Upper lobe of left lung (tissue), 6 donors: ENCODE measurements around the gene CPN1. TPM values are rescaled to one million over a fixed set of nuclear protein-coding genes. Genes with fewer than 3 reads are reported as not detected.

Experiments
- ATAC-seq, 2 donors: fragments of 200-7000 bp; cut with Tn5 transposase; one replicate each; pipeline ENCODE4 v1.9.1; 2022; ENCODE audit warnings: mild to moderate bottlenecking in 2 of 2, moderate library complexity in 2 of 2; ENCODE audit not compliant: low FRiP score in 2 of 2
- DNase-seq, 2 donors: peaks; one replicate each; pipeline ENCODE4 v3.0.0-alpha.2; 2019 to 2020
- H3K27ac ChIP-seq, 4 donors: fragments of 200-600 bp; sonication (generic); one replicate each; pipeline ENCODE4 v1.5.1; 2016 to 2019
- H3K27me3 ChIP-seq, 4 donors: fragments of 200-600 bp; sonication (generic); one replicate each; pipeline ENCODE4 v1.5.1; 2017 to 2019
- H3K36me3 ChIP-seq, 4 donors: fragments of 200-600 bp; sonication (generic); one replicate each; pipeline ENCODE4 v1.5.1; 2016 to 2019
- H3K4me1 ChIP-seq, 4 donors: fragments of 200-600 bp; sonication (generic); one replicate each; pipeline ENCODE4 v1.5.1; 2018 to 2019
- H3K4me3 ChIP-seq, 4 donors: fragments of 200-600 bp; sonication (generic); one replicate each; pipeline ENCODE4 v1.5.1; 2017 to 2019; ENCODE audit warnings: mild to moderate bottlenecking in 2 of 4, moderate library complexity in 1 of 4
- H3K9me3 ChIP-seq, 4 donors: fragments of 200-600 bp; sonication (generic); one replicate each; pipeline ENCODE4 v1.5.1; 2018 to 2019
- CTCF ChIP-seq, 6 experiments: fragments of 450-650 bp in 4 of 6; fragments of 200-600 bp in 2 of 6; sonication (generic) in 2 of 6; IDR thresholded peaks; one replicate each; pipeline ENCODE4 v1.5.1; 2016 to 2019; ENCODE audit warnings: antibody characterized with exemption in 6 of 6
- EP300 ChIP-seq, 4 donors: sonication (generic); formaldehyde crosslinking; IDR thresholded peaks; one replicate each; pipeline ENCODE4 v1.5.1; 2017; ENCODE audit warnings: antibody characterized with exemption in 4 of 4, control low read depth in 2 of 4
- POLR2A ChIP-seq, 4 donors: fragments of 450-650 bp; IDR thresholded peaks; one replicate each; pipeline ENCODE4 v1.5.1; 2016 to 2017; ENCODE audit warnings: antibody characterized with exemption in 4 of 4, mild to moderate bottlenecking in 2 of 4
- POLR2AphosphoS5 ChIP-seq, 2 donors: sonication (generic); formaldehyde crosslinking; IDR thresholded peaks; one replicate each; pipeline ENCODE4 v1.5.1; 2017; ENCODE audit warnings: antibody characterized with exemption in 2 of 2
- WGBS, 2 donors: methylation state at CpG; one replicate each; pipeline ENCODE4 v1.1.5; 2017 to 2018; 5-methylcytosine and 5-hydroxymethylcytosine counted together
- total RNA-seq, 6 donors: library from RNA; depleted of rRNA in 4 of 6; stranded (reverse); fragments of >200 nt in 4 of 6; gene quantifications; one replicate each; pipeline versions ENCODE4 v1.1.0 to v1.2.1, GENCODE V29; 2016 to 2021
- donor health status: DM: no; HTN: no; CAD: no; lungs with moderate emphysema.
- donor health status: DM: no; HTN: yes; CAD: no; lungs with severe emphysema.

Gene CPN1
- total RNA-seq, 6 donors from 2014 or later = not detected

- DNase-seq (no peak), ATAC-seq (no peak)
- Histone ChIP-seq H3K9me3 (no peaks in the 10 kb centered on the region), H3K27ac (no peak overlapping the region), H3K36me3 (no peaks in the 10 kb centered on the region), H3K4me1 (no peaks in the 10 kb centered on the region), H3K4me3 (no peak overlapping the region), H3K27me3 (no peaks in the 10 kb centered on the region)
- TF ChIP-seq POLR2A (IDR thresholded peaks at IDR 0.05) (no peak), POLR2AphosphoS5 (IDR thresholded peaks at IDR 0.05) (no peak)
- WGBS, 2 donors = 89% methylated on average over 2 of the region's 2 CpGs
Measured at GRCh38 chr10:100071529-100071928, 10.1 kb downstream of the CPN1 start.

GRCh38 chr10:100067466-100067865 is 14.2 kb downstream of the CPN1 start:
- WGBS, 2 donors = 81 to 94% methylated on average over 1 of the region's 1 CpG
- no peak for TF ChIP-seq CTCF (IDR thresholded peaks at IDR 0.05)
- ATAC-seq = no peak

DNA sequence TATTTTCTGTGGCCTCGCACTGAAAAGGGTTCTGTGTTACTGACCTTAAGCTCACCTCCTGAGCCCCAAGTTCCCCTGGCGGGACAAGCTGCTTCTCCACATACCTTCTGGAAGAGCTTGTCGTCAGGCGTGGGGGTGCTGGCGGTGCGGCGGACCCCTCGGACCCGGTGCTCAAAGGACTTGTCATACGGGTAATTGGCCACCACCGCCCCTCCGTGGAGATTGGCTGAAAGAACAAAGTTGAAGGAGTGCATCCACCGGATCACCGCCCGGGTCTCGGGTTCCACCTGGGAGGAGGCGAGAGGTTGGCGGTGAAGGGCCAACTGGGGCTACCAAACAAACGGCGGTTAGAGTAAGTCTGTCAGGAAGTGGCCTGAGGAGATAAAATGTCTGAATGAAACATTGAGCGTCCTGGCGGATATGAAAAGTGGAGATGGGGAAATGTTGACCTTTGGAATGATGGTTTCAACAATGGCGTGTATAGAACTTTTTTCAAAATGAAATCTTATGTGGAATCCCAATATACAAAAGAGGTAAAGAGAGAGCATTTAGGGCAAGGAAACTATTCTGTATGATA is 16.5 kb downstream of the CPN1 start:
- Histone ChIP-seq H3K9me3 (no peaks in the 10 kb centered on the region), H3K4me3 (no peak overlapping the region), H3K4me1 (no peaks in the 10 kb centered on the region), H3K27me3 (no peaks in the 10 kb centered on the region), H3K36me3 (no peaks in the 10 kb centered on the region), H3K27ac (no peak overlapping the region)
- ATAC-seq = no peak
- peak in 1 of 2 donors; percentile 59 for DNase-seq
- no peak for TF ChIP-seq EP300 (IDR thresholded peaks at IDR 0.05)
- TF ChIP-seq CTCF (IDR thresholded peaks at IDR 0.05) = no peak
- no peak for TF ChIP-seq POLR2AphosphoS5 (IDR thresholded peaks at IDR 0.05)
- no peak for TF ChIP-seq POLR2A (IDR thresholded peaks at IDR 0.05)
- 57 to 63% methylated on average over 23 of the region's 23 CpGs for WGBS, 2 donors

More at GRCh38 chr10:100067466-100067865, 14.2 kb downstream of the CPN1 start:
- Histone ChIP-seq H3K4me3 (no peak overlapping the region), H3K27me3 (no peaks in the 10 kb centered on the region), H3K4me1 (no peaks in the 10 kb centered on the region), H3K36me3 (no peaks in the 10 kb centered on the region), H3K9me3 (no peaks in the 10 kb centered on the region), H3K27ac (no peak overlapping the region)
- DNase-seq = no peak

DNA sequence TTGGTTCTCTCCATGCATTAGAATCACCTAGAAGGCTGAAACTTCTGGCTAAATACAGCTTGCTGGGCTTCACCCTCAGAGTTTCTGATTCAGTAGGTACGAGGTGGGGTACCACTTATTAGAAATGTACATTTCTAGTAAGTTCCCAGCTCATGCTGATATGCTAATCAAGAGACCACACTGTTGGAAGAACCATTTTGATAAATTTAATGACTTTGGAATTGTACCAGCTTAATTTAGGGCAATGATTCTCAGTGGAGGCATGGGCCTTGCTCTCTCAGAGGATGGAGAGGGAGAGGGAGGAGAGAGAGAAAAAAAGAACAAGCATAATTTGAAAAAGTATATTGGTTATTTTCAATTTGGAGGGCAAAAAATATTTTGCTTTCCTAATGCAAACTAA is 20.3 kb downstream of the CPN1 start:
- Histone ChIP-seq H3K4me3 (no peak overlapping the region), H3K27me3 (no peaks in the 10 kb centered on the region), H3K4me1 (no peaks in the 10 kb centered on the region), H3K9me3 (no peaks in the 10 kb centered on the region), H3K36me3 (no peaks in the 10 kb centered on the region), H3K27ac (no peak overlapping the region)
- ATAC-seq (no peak), DNase-seq (no peak)
- TF ChIP-seq POLR2A (IDR thresholded peaks at IDR 0.05) = no peak
- WGBS, 2 donors = 74 to 86% methylated on average over 1 of the region's 1 CpG

DNA sequence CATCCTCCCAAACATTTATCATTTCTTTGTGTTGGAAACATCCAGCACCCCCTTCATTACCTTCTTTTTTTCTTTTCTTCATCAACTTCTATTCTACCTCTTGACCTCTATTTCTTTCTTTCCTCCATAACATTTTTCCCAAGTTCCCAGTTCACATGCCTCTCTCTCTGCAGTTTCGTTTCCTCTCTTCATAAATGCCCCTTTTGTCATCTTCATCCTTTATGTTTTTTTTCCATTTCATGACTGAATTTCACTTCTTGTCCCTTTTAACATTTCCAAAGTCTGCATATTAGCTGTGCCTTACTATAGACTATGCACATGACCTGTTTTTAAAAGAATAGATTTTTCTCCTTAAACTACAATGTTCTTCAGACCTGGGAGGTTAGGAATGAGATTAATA is 23.7 kb downstream of the CPN1 start:
- Histone ChIP-seq H3K27me3 (no peaks in the 10 kb centered on the region), H3K9me3 (peaks cover 0 to 6% (median 0%) of the 10 kb centered on the region in 4 donors), H3K4me3 (no peak overlapping the region), H3K27ac (no peak overlapping the region), H3K4me1 (no peaks in the 10 kb centered on the region), H3K36me3 (no peaks in the 10 kb centered on the region)
- TF ChIP-seq POLR2A (IDR thresholded peaks at IDR 0.05) (no peak), CTCF (IDR thresholded peaks at IDR 0.05) (no peak), EP300 (IDR thresholded peaks at IDR 0.05) (no peak), POLR2AphosphoS5 (IDR thresholded peaks at IDR 0.05) (no peak)
- no peak for ATAC-seq
- no peak for DNase-seq
- WGBS, 2 donors = 74 to 87% methylated on average over 1 of the region's 1 CpG

DNA sequence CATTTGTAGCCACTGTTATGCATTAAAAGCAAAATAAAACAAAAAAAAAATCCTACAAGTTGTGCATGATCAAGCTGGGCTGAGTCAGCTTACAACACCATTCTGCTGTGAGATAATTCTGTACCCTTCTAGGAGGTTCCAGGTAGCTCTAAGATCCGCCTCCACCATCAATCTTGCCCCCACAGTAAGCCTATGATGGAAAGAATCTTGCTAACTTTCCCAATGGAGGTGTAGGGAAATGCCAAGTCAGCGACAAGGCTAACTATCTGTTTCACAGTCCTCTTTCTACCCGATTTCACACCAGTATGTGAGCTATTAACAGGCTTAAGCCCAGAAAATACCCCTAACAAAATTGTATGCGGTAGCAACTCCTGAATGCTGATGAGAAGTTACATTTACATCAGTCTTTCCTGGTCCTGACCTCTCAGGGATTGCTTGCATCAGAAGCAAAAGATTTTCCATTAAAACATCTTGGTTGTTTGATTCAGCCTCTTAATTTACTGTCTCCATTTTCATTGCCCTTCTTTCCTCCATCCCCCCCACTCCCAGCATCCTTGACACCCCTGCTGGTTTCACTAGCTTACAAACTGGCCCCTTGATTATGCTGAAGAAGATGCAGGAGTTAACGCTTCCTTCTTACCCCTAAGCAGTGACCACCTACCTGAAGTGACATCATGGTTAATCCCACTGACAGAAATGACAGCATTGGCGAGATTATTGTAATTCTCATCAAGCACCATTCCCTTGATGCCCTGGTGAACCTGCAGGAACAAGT is 27.8 kb downstream of the CPN1 start:
- Histone ChIP-seq H3K4me3 (no peak overlapping the region), H3K4me1 (no peaks in the 10 kb centered on the region), H3K9me3 (peaks cover 0 to 6% (median 0%) of the 10 kb centered on the region in 4 donors), H3K36me3 (no peaks in the 10 kb centered on the region), H3K27ac (no peak overlapping the region), H3K27me3 (no peaks in the 10 kb centered on the region)
- 58 to 68% methylated on average over 6 of the region's 6 CpGs for WGBS, 2 donors
- DNase-seq = no peak
- no peak for ATAC-seq
- TF ChIP-seq POLR2AphosphoS5 (IDR thresholded peaks at IDR 0.05) = no peak
- no peak for TF ChIP-seq POLR2A (IDR thresholded peaks at IDR 0.05)
- no peak for TF ChIP-seq EP300 (IDR thresholded peaks at IDR 0.05)
- no peak for TF ChIP-seq CTCF (IDR thresholded peaks at IDR 0.05)
